Activated CD4-positive, alpha-beta memory T cell treated with anti-CD3 and anti-CD28 coated beads for 36 hours (primary cell): Measurements from ENCODE around the gene WHRN. TPM values are rescaled to one million over a fixed set of nuclear protein-coding genes. Genes with fewer than 3 reads are reported as not detected.

Experiments used
- CTCF ChIA-PET: fragments of 350-600 bp; sonication (Branson Sonifier 250); formaldehyde crosslinking; loops from one replicate; lab custom pipeline; 2021; ENCODE audit warnings: antibody characterized with exemption, inconsistent platforms; lab: Charles Lee
- POLR2A ChIA-PET: fragments of 350-600 bp; sonication (Branson Sonifier 250); formaldehyde crosslinking; loops from one replicate; lab custom pipeline; 2021; ENCODE audit warnings: antibody characterized with exemption; lab: Charles Lee
- DNase-seq: peaks from one replicate; pipeline ENCODE4 v3.0.0-alpha.2; 2020
- H3K27ac Mint-ChIP-seq: one replicate; pipeline ENCODE4 v1.8.0; 2021; ENCODE audit warnings: mixed read lengths
- H3K27me3 Mint-ChIP-seq: one replicate; pipeline ENCODE4 v1.8.0; 2021; ENCODE audit warnings: mixed read lengths
- H3K36me3 Mint-ChIP-seq: one replicate; pipeline ENCODE4 v1.8.0; 2021; ENCODE audit warnings: mixed read lengths
- H3K4me1 Mint-ChIP-seq: one replicate; pipeline ENCODE4 v1.8.0; 2021; ENCODE audit warnings: low read depth, mixed read lengths
- H3K4me3 Mint-ChIP-seq: one replicate; pipeline ENCODE4 v1.8.0; 2021; ENCODE audit warnings: mild to moderate bottlenecking, mixed read lengths
- H3K9me3 Mint-ChIP-seq: one replicate; pipeline ENCODE4 v1.8.0; 2021; ENCODE audit warnings: mixed read lengths
- intact Hi-C: fragments of 100-400 bp; cut with micrococcal nuclease; formaldehyde crosslinking; loops from one replicate; pipeline ENCODE4 v1.15.1; 2023
- total RNA-seq, 2 experiments: library from RNA; stranded (reverse); gene quantifications; one replicate each; pipeline ENCODE4 v1.2.3, GENCODE V29; 2021

Gene WHRN
- total RNA-seq, 2 experiments from 2014 or later: 2.8 to 4.4 TPM

GRCh38 chr9:114426046-114426948, 79.0 kb downstream of the WHRN start:
- no peak for DNase-seq
- CTCF ChIA-PET: no interaction called here
- H3K27ac Mint-ChIP-seq: no peak overlapping the region
- H3K36me3 Mint-ChIP-seq: no peaks in the 10 kb centered on the region
- H3K9me3 Mint-ChIP-seq: no peaks in the 10 kb centered on the region
- no peaks in the 10 kb centered on the region for H3K4me1 Mint-ChIP-seq
- intact Hi-C loops: no loop called here
- no peaks in the 10 kb centered on the region for H3K27me3 Mint-ChIP-seq
- no peak overlapping the region for H3K4me3 Mint-ChIP-seq
- POLR2A ChIA-PET: no interaction called here

- ChIA-PET POLR2A (no interaction called here), CTCF (interaction anchor here (0.6 to 1.4 kb wide), 2 partner anchors 19 to 589 kb away, joined by 3 to 4 read pairs; no protein-coding TSS in a partner anchor)
- no peak overlapping the region for H3K27ac Mint-ChIP-seq
- intact Hi-C loops: no loop called here
- H3K27me3 Mint-ChIP-seq: no peaks in the 10 kb centered on the region
- no peak overlapping the region for H3K4me3 Mint-ChIP-seq
- no peaks in the 10 kb centered on the region for H3K9me3 Mint-ChIP-seq
- no peak for DNase-seq
- H3K4me1 Mint-ChIP-seq: no peaks in the 10 kb centered on the region
- H3K36me3 Mint-ChIP-seq: no peaks in the 10 kb centered on the region
Observed at GRCh38 chr9:114425126-114425525, 80.1 kb downstream of the WHRN start.

GRCh38 chr9:114424126-114424525, 81.1 kb downstream of the WHRN start:
- no peaks in the 10 kb centered on the region for H3K9me3 Mint-ChIP-seq
- H3K4me1 Mint-ChIP-seq: no peaks in the 10 kb centered on the region
- H3K4me3 Mint-ChIP-seq: no peak overlapping the region
- intact Hi-C loops: no loop called here
- H3K36me3 Mint-ChIP-seq: no peaks in the 10 kb centered on the region
- no peaks in the 10 kb centered on the region for H3K27me3 Mint-ChIP-seq
- no peak overlapping the region for H3K27ac Mint-ChIP-seq
- POLR2A ChIA-PET: no interaction called here
- CTCF ChIA-PET: interaction anchor here (1.4 kb wide), 1 partner anchor 18 kb away, joined by 4 read pairs; no protein-coding TSS in a partner anchor
- no peak for DNase-seq

- H3K27me3 Mint-ChIP-seq: no peaks in the 10 kb centered on the region
- no peaks in the 10 kb centered on the region for H3K9me3 Mint-ChIP-seq
- POLR2A ChIA-PET: no interaction called here
- DNase-seq: no peak
- no peaks in the 10 kb centered on the region for H3K36me3 Mint-ChIP-seq
- no peak overlapping the region for H3K27ac Mint-ChIP-seq
- H3K4me3 Mint-ChIP-seq: no peak overlapping the region
- CTCF ChIA-PET: interaction anchor here (2.0 kb wide), 1 partner anchor 230 kb away, joined by 6 read pairs; no protein-coding TSS in a partner anchor
- intact Hi-C loops: no loop called here
- peaks cover 4% of the 10 kb centered on the region for H3K4me1 Mint-ChIP-seq
Observed at GRCh38 chr9:114423181-114423580, 82.1 kb downstream of the WHRN start.

- Mint-ChIP-seq H3K9me3 (no peaks in the 10 kb centered on the region), H3K4me3 (no peak overlapping the region), H3K27me3 (no peaks in the 10 kb centered on the region), H3K4me1 (peaks cover 12% of the 10 kb centered on the region), H3K27ac (no peak overlapping the region), H3K36me3 (no peaks in the 10 kb centered on the region)
- POLR2A ChIA-PET: no interaction called here
- CTCF ChIA-PET: interaction anchor here (1.4 to 2.0 kb wide), 2 partner anchors 15 to 232 kb away, joined by 4 to 6 read pairs; no protein-coding TSS in a partner anchor
- intact Hi-C loops: no loop called here
- no peak for DNase-seq
Observed at GRCh38 chr9:114421147-114421546, 84.1 kb downstream of the WHRN start.

GRCh38 chr9:114419796-114420195, 85.5 kb downstream of the WHRN start:
- Mint-ChIP-seq H3K4me3 (no peak overlapping the region), H3K27ac (no peak overlapping the region), H3K27me3 (no peaks in the 10 kb centered on the region), H3K4me1 (peaks cover 12% of the 10 kb centered on the region), H3K36me3 (no peaks in the 10 kb centered on the region), H3K9me3 (no peaks in the 10 kb centered on the region)
- intact Hi-C loops: no loop called here
- no peak for DNase-seq
- POLR2A ChIA-PET: no interaction called here
- CTCF ChIA-PET: interaction anchor here (1.3 to 3.9 kb wide), 2 partner anchors 14 to 234 kb away, joined by 4 to 22 read pairs; no protein-coding TSS in a partner anchor

- Mint-ChIP-seq H3K27me3 (no peaks in the 10 kb centered on the region), H3K27ac (no peak overlapping the region), H3K4me3 (no peak overlapping the region), H3K36me3 (no peaks in the 10 kb centered on the region), H3K9me3 (no peaks in the 10 kb centered on the region), H3K4me1 (peaks cover 12% of the 10 kb centered on the region)
- DNase-seq: no peak
- intact Hi-C loops: no loop called here
- ChIA-PET POLR2A (no interaction called here), CTCF (interaction anchor here (0.6 to 3.9 kb wide), 5 partner anchors 9 to 235 kb away, joined by 3 to 22 read pairs (median 3); no protein-coding TSS in a partner anchor)
Observed at GRCh38 chr9:114418053-114418452, 87.2 kb downstream of the WHRN start.

- ChIA-PET CTCF (interaction anchor here (1.1 to 3.9 kb wide), 3 partner anchors 10 to 236 kb away, joined by 3 to 22 read pairs (median 3); no protein-coding TSS in a partner anchor), POLR2A (no interaction called here)
- intact Hi-C loops: no loop called here
- H3K9me3 Mint-ChIP-seq: no peaks in the 10 kb centered on the region
- no peaks in the 10 kb centered on the region for H3K36me3 Mint-ChIP-seq
- H3K4me3 Mint-ChIP-seq: no peak overlapping the region
- no peaks in the 10 kb centered on the region for H3K27me3 Mint-ChIP-seq
- DNase-seq: no peak
- H3K4me1 Mint-ChIP-seq: peaks cover 12% of the 10 kb centered on the region
- no peak overlapping the region for H3K27ac Mint-ChIP-seq
Observed at GRCh38 chr9:114417511-114417910, 87.8 kb downstream of the WHRN start.

GRCh38 chr9:114416906-114417305, 88.4 kb downstream of the WHRN start:
- intact Hi-C loops: no loop called here
- CTCF ChIA-PET: interaction anchor here (1.1 to 3.9 kb wide), 3 partner anchors 10 to 236 kb away, joined by 3 to 22 read pairs (median 3); no protein-coding TSS in a partner anchor
- peaks cover 12% of the 10 kb centered on the region for H3K4me1 Mint-ChIP-seq
- no peaks in the 10 kb centered on the region for H3K27me3 Mint-ChIP-seq
- H3K36me3 Mint-ChIP-seq: no peaks in the 10 kb centered on the region
- H3K4me3 Mint-ChIP-seq: no peak overlapping the region
- H3K27ac Mint-ChIP-seq: no peak overlapping the region
- H3K9me3 Mint-ChIP-seq: no peaks in the 10 kb centered on the region
- no peak for DNase-seq
- POLR2A ChIA-PET: no interaction called here

- no peak for DNase-seq
- Mint-ChIP-seq H3K4me3 (no peak overlapping the region), H3K36me3 (no peaks in the 10 kb centered on the region), H3K9me3 (no peaks in the 10 kb centered on the region), H3K4me1 (peaks cover 12% of the 10 kb centered on the region), H3K27ac (no peak overlapping the region), H3K27me3 (no peaks in the 10 kb centered on the region)
- POLR2A ChIA-PET: no interaction called here
- intact Hi-C loops: no loop called here
- CTCF ChIA-PET: interaction anchor here (3.9 kb wide), 1 partner anchor 11 kb away, joined by 22 read pairs; no protein-coding TSS in a partner anchor
Observed at GRCh38 chr9:114416290-114416689, 89.0 kb downstream of the WHRN start.

- Mint-ChIP-seq H3K4me1 (peaks cover 12% of the 10 kb centered on the region), H3K9me3 (no peaks in the 10 kb centered on the region), H3K27me3 (no peaks in the 10 kb centered on the region), H3K27ac (no peak overlapping the region), H3K4me3 (no peak overlapping the region), H3K36me3 (no peaks in the 10 kb centered on the region)
- intact Hi-C loops: no loop called here
- no peak for DNase-seq
- POLR2A ChIA-PET: interaction anchor here (1.0 kb wide), 1 partner anchor 8 kb away, joined by 3 read pairs; no protein-coding TSS in a partner anchor
- CTCF ChIA-PET: interaction anchor here (1.7 to 3.2 kb wide), 4 partner anchors 8 to 239 kb away, joined by 5 to 26 read pairs (median 7); no protein-coding TSS in a partner anchor
Observed at GRCh38 chr9:114414346-114414745, 90.9 kb downstream of the WHRN start.

GRCh38 chr9:114413861-114414301, 91.4 kb downstream of the WHRN start:
- ChIA-PET POLR2A (interaction anchor here (1.0 kb wide), 1 partner anchor 8 kb away, joined by 3 read pairs; no protein-coding TSS in a partner anchor), CTCF (interaction anchor here (1.1 to 3.2 kb wide), 5 partner anchors 8 to 248 kb away, joined by 4 to 26 read pairs (median 5); no protein-coding TSS in a partner anchor)
- peaks cover 12% of the 10 kb centered on the region for H3K4me1 Mint-ChIP-seq
- H3K27ac Mint-ChIP-seq: no peak overlapping the region
- intact Hi-C loops: no loop called here
- H3K4me3 Mint-ChIP-seq: no peak overlapping the region
- no peaks in the 10 kb centered on the region for H3K36me3 Mint-ChIP-seq
- no peaks in the 10 kb centered on the region for H3K27me3 Mint-ChIP-seq
- no peak for DNase-seq
- H3K9me3 Mint-ChIP-seq: no peaks in the 10 kb centered on the region
